ENCODE measurements around the gene IFI27L2.

- TF ChIP-seq, protein P1, sequence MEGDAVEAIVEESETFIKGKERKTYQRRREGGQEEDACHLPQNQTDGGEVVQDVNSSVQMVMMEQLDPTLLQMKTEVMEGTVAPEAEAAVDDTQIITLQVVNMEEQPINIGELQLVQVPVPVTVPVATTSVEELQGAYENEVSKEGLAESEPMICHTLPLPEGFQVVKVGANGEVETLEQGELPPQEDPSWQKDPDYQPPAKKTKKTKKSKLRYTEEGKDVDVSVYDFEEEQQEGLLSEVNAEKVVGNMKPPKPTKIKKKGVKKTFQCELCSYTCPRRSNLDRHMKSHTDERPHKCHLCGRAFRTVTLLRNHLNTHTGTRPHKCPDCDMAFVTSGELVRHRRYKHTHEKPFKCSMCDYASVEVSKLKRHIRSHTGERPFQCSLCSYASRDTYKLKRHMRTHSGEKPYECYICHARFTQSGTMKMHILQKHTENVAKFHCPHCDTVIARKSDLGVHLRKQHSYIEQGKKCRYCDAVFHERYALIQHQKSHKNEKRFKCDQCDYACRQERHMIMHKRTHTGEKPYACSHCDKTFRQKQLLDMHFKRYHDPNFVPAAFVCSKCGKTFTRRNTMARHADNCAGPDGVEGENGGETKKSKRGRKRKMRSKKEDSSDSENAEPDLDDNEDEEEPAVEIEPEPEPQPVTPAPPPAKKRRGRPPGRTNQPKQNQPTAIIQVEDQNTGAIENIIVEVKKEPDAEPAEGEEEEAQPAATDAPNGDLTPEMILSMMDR (IDR thresholded peaks at IDR 0.05; ENCODE audit: insufficient read depth, low read length, poor library complexity, severe bottlenecking) = no peak
- no peak for TF ChIP-seq EZH2phosphoT487 (conservative IDR thresholded peaks at IDR 0.05; ENCODE audit: low read length)
Measured at GRCh38 chr14:94162466-94162865, 33.1 kb upstream of the IFI27L2 start.
